ENCODE data around the gene LRP1B.
"Not testable (repeated sequence)": the region's sequence is repeated elsewhere in the genome, so short reads cannot be mapped to it uniquely, and the experiment has no call there.

The LRP1B gene

GRCh38 chr2:141301551-141301950 is 829.3 kb downstream of the LRP1B start:
- DNase-seq (ENCODE audit: low read depth) = no peak

DNA sequence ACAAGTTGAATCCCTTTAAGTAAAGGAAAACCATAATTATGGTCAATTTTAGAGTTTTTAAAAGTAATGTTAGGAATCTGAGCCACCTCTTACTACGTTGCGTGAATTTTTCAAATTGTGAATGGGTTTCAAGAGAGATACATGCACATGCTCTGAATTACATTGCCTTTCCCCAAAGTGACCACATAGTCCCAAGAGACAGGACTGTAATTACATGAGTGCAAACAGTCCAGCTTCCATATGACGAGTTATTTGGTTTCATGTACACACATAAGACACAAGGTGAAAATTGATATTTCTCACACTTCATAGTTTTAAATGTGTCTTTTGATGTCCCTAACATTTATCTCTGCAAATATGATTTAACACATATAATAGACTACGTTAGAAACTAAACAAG is 850.8 kb downstream of the LRP1B start:
- DNase-seq (ENCODE audit: low read depth) = no peak

DNA sequence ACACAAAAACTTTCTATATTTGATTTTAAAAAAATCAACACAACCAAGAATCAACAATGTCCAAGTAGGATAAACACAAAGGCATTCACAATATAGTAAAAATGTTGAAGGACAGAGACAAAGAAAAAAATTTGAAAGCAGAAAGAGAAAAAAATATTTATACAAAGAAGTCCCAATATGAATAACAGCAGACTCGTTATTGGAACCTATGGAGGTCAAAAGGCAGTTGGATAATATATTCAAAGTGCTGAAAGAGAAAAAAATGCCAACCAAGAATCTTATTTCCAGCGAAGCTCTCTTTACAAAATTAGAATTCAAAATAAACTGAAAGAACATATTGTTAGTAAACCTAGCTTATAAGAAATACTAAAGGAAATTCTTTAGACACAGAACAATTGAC is 859.5 kb downstream of the LRP1B start:
- peak; percentile 30 for DNase-seq (ENCODE audit: low read depth)

DNA sequence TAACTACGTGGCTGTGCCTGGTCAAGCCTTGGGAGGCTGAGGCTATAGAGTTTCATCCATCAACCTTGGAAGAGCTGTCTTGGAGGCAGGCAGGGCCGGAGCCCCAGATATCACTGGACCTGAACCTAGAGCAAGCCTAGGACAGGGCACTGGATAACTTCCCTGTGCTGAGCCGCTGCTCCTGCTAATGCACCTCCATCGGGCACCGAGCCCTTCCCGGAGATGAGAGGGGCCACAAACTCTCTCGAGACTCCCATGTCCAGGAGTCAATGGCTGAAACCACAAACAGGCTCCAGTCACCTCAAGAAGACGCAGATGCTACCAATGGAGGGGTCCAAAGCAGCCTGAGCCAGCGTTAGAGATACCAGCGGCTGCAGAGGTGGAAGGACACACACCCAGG is 866.0 kb downstream of the LRP1B start:
- no peak for DNase-seq (ENCODE audit: low read depth)

DNA sequence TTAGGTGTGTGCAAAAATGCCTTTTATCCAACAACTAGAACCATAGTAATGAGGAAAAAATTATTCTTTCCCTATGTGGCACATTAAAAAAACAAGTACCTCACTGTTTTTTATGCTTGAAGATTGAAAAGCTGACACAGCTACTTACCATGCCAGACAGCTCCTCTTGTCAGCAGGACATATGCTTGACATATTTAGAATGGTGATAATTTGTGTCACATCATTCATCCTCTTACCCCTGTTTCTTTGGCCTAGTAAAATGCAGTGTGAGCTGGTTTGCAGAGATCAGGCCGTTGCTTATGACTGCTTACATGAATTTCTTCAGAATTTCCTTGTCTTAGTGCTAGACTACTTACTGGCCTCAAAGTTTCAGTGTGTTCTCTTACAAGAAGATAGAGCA is 869.9 kb downstream of the LRP1B start:
- no peak for DNase-seq (ENCODE audit: low read depth)

DNA sequence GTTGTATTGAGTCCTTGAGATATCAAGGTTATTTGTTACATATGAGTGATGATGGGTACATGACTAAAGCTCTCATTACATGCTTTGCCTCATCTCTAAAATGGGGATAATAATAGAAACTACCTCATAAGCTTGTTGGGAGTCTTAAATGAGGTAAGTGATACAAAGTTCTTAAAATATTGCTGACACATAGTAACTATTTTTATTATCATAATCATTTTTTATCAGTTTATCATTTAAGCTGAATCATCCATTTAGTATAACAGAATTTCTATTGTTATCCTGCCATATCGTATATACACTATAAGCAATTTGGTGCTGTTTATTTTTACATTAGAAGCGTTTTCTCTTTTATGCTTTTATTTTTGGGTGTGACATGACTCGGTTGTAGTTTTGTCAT is 871.1 kb downstream of the LRP1B start:
- no peak for DNase-seq (ENCODE audit: low read depth)

DNA sequence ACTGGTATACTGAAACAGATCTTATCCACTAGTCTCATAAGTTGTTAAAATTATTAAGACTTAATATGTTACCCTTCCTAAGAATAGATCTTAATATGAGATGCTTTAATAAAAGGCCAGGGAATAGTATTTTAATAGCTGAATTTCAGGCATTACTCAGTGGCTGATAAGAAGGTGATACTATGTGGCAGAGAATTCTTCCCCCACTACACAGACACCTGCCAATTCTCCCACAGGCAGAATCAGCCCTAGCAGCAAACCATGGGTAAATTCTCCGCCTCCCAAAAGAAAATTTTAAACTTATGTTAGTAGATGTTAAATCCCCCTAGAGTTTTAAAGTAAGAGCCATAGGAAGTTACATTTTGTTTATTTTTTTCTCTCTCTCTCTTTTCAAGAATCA is 888.8 kb downstream of the LRP1B start:
- DNase-seq (ENCODE audit: low read depth) = no peak

GRCh38 chr2:141226560-141226959 is 904.3 kb downstream of the LRP1B start:
- DNase-seq (ENCODE audit: low read depth) = no peak

DNA sequence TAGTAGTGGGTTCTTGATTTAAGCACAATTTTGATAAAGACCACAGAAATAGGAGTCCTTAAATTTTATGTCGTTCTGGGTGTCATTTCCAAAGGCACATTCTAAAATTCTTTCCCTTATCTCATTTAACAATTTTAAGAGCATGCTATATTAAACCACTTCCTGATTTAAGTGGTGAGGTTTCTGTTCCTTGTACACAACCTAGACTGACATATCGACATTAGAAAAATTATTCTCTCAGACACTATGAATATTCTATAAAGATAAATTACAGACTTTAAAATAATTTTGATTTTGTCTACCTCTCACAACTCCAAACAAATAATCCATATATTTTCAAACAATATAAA is 923.8 kb downstream of the LRP1B start:
- no peak for DNase-seq (ENCODE audit: low read depth)

GRCh38 chr2:141201016-141201565 is 929.7 kb downstream of the LRP1B start:
- DNase-seq (ENCODE audit: low read depth) = no peak

DNA sequence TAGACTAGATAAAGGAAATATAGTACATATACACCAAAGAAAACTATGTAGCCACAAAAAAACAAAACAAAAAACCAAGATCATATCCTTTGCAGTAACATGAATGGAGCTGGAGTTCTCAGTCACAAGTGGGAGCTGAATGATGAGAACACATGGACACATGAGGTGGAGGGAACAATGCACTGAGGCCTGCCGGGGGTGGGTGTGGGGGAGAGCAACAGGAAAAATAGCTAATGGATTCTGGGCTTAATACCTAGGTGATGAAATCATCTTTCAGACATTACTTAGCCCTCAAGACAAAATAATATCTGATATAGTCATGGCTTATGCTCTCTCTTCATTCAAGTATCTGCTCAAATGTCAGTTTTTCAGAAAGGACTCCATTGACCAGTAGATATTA is 930.6 kb downstream of the LRP1B start:
- DNase-seq (ENCODE audit: low read depth) = peak; percentile 12

- DNase-seq (ENCODE audit: low read depth) = no peak
Measured at GRCh38 chr2:141199711-141200110, 931.1 kb downstream of the LRP1B start.

DNA sequence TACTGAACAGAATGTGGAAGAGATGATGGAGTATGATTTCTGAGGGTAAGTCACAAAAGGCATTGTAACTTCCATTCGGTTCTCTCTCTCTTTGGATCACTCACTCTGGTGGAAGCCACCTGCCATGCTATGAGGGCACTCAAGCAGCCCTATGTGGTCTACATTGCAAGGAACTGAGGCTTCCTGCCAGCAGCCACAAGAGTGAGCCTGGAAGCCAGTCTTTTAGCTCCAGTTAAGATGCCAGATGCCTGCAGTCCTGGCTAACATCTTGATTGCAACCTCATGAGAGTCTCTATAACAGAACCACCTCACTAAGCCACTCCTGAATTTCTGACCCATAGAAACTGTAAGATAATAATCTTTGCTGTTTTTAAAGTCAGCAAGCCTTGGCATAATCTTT is 935.7 kb downstream of the LRP1B start:
- DNase-seq (ENCODE audit: low read depth) = no peak

DNA sequence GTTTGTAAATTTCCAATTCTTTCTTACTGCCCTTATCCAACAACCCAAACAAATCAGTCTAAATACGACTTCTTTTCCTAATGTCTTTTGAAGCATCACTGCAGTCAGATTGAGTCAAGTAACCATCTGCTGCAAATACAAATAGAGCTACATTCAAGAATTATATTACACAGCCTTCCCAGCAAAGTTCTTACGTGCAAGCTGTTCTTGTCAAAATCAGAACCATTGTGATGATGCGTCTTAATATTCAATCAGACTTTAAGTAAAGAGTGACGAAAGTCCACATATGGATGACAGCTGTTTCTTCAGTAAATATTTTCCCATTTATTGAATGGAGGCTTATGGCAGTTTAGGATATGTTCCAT is 943.8 kb downstream of the LRP1B start:
- DNase-seq (ENCODE audit: low read depth) = no peak

GRCh38 chr2:141186413-141187074 is 944.3 kb downstream of the LRP1B start:
- no peak for DNase-seq (ENCODE audit: low read depth)

- no peak for DNase-seq (ENCODE audit: low read depth)
Measured at GRCh38 chr2:141182246-141182645, 948.6 kb downstream of the LRP1B start.

DNA sequence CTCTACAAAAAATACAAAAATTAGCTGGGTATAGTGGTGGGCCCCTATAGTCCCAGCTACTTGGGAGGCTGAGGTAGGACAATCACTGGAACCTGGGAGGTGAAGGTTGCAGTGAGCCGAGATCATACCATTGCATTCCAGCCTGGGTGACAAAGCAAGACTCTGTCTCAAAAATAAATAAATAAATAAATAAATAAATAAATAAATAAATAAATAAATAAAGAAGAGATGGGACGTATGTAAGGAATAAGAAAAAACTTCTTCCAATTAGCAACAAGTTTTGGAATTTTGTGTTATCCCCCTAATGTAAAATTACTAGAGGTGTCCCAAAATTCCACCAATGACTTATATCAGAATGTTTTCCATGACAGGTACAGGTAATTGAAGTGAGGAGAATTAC is 961.7 kb downstream of the LRP1B start:
- not testable (repeated sequence) for DNase-seq (ENCODE audit: low read depth)

GRCh38 chr2:141162314-141162713 is 968.5 kb downstream of the LRP1B start:
- DNase-seq (ENCODE audit: low read depth) = peak; percentile 48

DNA sequence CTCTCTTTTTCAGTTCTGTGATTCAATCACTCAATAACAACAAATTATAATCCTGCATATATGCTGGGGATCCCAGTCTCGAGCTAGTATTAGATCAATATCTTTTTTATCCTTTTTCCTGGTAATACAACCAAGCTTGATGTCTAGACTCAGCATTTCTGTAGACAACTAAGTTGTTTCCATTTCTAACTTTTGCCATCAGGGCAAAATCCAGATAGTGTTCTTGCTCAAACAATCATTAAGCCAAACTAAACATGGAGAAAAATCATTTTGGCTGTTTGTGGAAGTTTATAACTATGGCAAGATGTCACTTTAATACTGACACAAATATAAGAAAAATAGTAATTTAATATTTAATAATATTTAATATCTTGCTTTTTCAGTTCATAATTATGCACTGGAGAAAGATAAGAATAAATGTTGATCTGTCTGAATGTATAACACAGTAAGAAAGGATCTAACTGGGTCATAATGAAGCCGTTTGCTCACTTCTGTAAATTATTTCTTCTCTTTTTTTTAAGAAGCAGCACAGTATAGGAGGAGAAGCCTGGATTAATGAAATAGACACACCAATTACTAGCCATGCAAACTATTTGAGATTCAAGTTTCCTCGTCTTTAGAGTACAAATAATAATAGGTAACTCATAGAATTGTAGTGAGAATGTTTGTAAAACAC is 979.1 kb downstream of the LRP1B start:
- DNase-seq (ENCODE audit: low read depth) = no peak

DNA sequence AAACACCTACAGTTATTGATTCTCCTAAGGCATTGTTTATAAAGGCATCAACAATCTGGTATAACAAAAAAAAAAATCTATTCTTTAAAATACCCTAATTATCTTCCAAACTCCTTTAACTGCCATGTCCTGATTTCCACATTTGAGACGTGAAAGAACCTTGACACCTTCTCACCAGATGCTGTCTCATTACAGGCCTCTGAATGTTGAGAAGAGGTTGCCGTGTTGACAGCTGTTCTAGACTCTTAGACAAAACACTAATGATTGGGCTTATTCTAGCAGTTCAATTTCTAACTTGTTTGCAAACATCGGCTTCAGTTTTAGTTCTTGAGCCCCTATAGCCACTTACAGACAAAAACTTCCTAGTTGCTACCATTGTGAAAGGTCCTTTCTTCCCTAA is 988.8 kb downstream of the LRP1B start:
- DNase-seq (ENCODE audit: low read depth) = no peak

DNA sequence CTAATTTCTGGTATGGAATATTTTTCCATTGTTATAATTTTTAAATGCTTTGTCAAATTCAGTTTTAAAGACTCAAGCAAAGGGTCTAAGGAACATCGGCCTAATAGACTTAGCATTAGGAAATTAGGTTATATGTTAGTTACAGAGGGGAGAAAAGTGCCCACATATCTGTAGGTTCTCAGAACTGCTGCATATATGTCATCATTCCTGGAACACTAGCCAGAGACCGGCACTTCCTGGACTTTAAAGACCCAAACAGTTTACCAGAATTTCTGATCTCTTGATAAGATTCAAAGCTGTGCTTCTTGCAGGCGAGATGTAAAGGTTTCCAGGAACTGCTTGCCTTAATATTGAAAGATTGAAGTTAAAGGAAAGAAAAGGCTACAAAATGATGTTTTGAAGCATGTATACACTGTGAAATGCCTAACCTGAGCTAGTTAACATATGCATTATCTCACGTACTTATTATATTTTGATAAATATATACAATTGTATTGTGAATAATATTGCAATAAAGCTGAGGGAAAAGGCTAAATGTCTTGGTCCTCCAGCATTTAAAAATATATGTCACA is 993.6 kb downstream of the LRP1B start:
- DNase-seq (ENCODE audit: low read depth) = no peak

- no peak for DNase-seq (ENCODE audit: low read depth)
Measured at GRCh38 chr2:141133883-141134282, 996.9 kb downstream of the LRP1B start.

GRCh38 chr2:141125432-141125831 is 1005.4 kb downstream of the LRP1B start:
- DNase-seq (ENCODE audit: low read depth) = no peak

DNA sequence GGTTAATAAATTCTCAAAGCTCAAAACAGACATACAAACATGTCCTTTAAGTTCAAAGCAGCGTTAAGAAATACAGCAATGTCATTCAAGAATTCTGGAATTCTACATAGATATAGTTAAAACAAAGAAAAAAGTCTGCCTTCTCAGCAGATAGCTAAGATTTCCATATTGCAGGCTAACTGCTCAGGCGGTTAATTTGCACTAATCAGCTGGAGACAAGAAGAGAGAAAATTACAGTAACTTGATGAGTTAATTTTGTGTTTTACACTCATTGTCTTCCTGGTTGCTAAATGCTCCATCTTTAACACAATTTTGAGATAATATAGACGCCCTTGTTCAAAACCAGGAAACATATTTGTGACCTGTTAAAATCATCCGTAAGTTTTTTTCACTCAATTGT is 1012.0 kb downstream of the LRP1B start:
- DNase-seq (ENCODE audit: low read depth) = no peak

Measured in ELR (cell line).